SK-N-SH (cell line): Measurements from ENCODE around the gene CFAP20DC. TPM values are rescaled to one million over a fixed set of nuclear protein-coding genes. Genes with fewer than 3 reads are reported as not detected.

Source experiments
- CTCF ChIA-PET: fragments of 300-600, 350-600 bp; formaldehyde crosslinking; extraction: SDS; loops from one replicate; lab custom pipeline; 2021; lab: Yijun Ruan, JAX
- POLR2A ChIA-PET: fragments of 350-600 bp; sonication (Branson Sonifier 250); formaldehyde crosslinking; extraction: SDS; loops from one replicate; lab custom pipeline; 2020; ENCODE audit warnings: antibody characterized with exemption, inconsistent platforms; lab: Yijun Ruan, JAX
- DNase-seq: peaks from one replicate; pipeline ENCODE4 v3.0.0; 2012
- H2AFZ ChIP-seq: fragments of 200-600 bp; sonication (generic); 2 replicates; pipeline ENCODE4 v1.8.1; 2016; ENCODE audit warnings: antibody characterized with exemption, mild to moderate bottlenecking, low read depth
- H3F3A ChIP-seq: fragments of 200-600 bp; sonication (generic); replicated peaks from 2 replicates; pipeline ENCODE3; 2016; ENCODE audit warnings: antibody characterized with exemption, mild to moderate bottlenecking; ENCODE audit not compliant: insufficient read depth
- H3K27ac ChIP-seq, 2 experiments: fragments of 200-500 bp in 1 of 2; fragments of 200-600 bp in 1 of 2; sonication (Bioruptor generic) in 1 of 2; sonication (generic), shearing (Covaris generic) in 1 of 2; 2 replicates each; pipeline versions ENCODE4 v1.5.1 to v1.6.1; 2014 to 2016; ENCODE audit warnings: low read depth in 2 of 2, inconsistent platforms in 1 of 2, low read length in 1 of 2, mild to moderate bottlenecking in 1 of 2, mixed read lengths in 1 of 2
- H3K27me3 ChIP-seq: fragments of 200-600 bp; sonication (generic), shearing (Covaris generic); 2 replicates; pipeline ENCODE4 v1.6.1; 2016; ENCODE audit warnings: mixed run types; ENCODE audit not compliant: insufficient read depth
- H3K36me3 ChIP-seq, 2 experiments: fragments of 200-500 bp in 1 of 2; fragments of 200-600 bp in 1 of 2; sonication (Bioruptor generic) in 1 of 2; sonication (generic) in 1 of 2; replicated peaks in 1 of 2; 2 replicates each; pipeline versions ENCODE3 to v1.5.1; 2014 to 2016; ENCODE audit warnings: low read length in 1 of 2, mild to moderate bottlenecking in 1 of 2; ENCODE audit not compliant: insufficient read depth in 2 of 2, control insufficient read depth in 1 of 2
- H3K4me1 ChIP-seq, 2 experiments: fragments of 200-500 bp in 1 of 2; fragments of 200-600 bp in 1 of 2; sonication (Bioruptor generic) in 1 of 2; sonication (generic), shearing (Covaris generic) in 1 of 2; 2 replicates each; pipeline versions ENCODE4 v1.5.1 to v1.6.1; 2014 to 2016; ENCODE audit warnings: low read depth in 1 of 2, low read length in 1 of 2, mixed run types in 1 of 2; ENCODE audit not compliant: insufficient read depth in 2 of 2, control insufficient read depth in 1 of 2
- H3K4me2 ChIP-seq: fragments of 200-600 bp; sonication (generic), shearing (Covaris generic); 2 replicates; pipeline ENCODE4 v1.6.1; 2017; ENCODE audit warnings: mixed run types
- H3K4me3 ChIP-seq, 2 experiments: fragments of 200-500 bp in 1 of 2; fragments of 200-600 bp in 1 of 2; sonication (Bioruptor generic) in 1 of 2; sonication (generic), shearing (Covaris generic) in 1 of 2; 2 replicates each; pipeline versions ENCODE4 v1.5.1 to v1.8.1; 2014 to 2016; ENCODE audit warnings: low read depth in 2 of 2, inconsistent platforms in 1 of 2, low read length in 1 of 2, mild to moderate bottlenecking in 1 of 2, mixed read lengths in 1 of 2, moderate library complexity in 1 of 2
- H3K79me2 ChIP-seq: fragments of 200-600 bp; sonication (generic); 2 replicates; pipeline ENCODE4 v1.8.1; 2017; ENCODE audit warnings: mild to moderate bottlenecking; ENCODE audit not compliant: insufficient read depth
- H3K9ac ChIP-seq: fragments of 200-600 bp; sonication (generic); 2 replicates; pipeline ENCODE4 v1.6.1; 2017; ENCODE audit warnings: mixed run types
- H3K9me2 ChIP-seq: fragments of 200-600 bp; sonication (generic); 2 replicates; pipeline ENCODE4 v1.6.1; 2017; ENCODE audit warnings: mixed run types
- H3K9me3 ChIP-seq: fragments of 200-600 bp; sonication (generic); 2 replicates; pipeline ENCODE4 v1.6.1; 2017; ENCODE audit warnings: mixed run types, mild to moderate bottlenecking, moderate library complexity
- H4K20me1 ChIP-seq: fragments of 200-600 bp; sonication (generic); 2 replicates; pipeline ENCODE4 v1.6.1; 2017; ENCODE audit warnings: mild to moderate bottlenecking, mixed run types; ENCODE audit not compliant: insufficient read depth
- ELF1 ChIP-seq: IDR thresholded peaks from 2 replicates; pipeline ENCODE4 v1.4.0; 2012
- EP300 ChIP-seq, 2 experiments: IDR thresholded peaks; 2 replicates each; pipeline versions ENCODE4 v1.4.0 to v1.6.1; 2012; ENCODE audit warnings: borderline replicate concordance in 1 of 2, low read depth in 1 of 2, low read length in 1 of 2
- FOSL2 ChIP-seq: IDR thresholded peaks from 2 replicates; pipeline ENCODE4 v1.4.0; 2012; ENCODE audit warnings: low read depth, mild to moderate bottlenecking, moderate library complexity, borderline replicate concordance
- GATA2 ChIP-seq: sonication (generic); formaldehyde crosslinking; IDR thresholded peaks from 2 replicates; pipeline ENCODE4 v1.5.0; 2020; ENCODE audit warnings: mild to moderate bottlenecking, missing genetic modification reagents
- JUND ChIP-seq: IDR thresholded peaks from 2 replicates; pipeline ENCODE4 v1.4.0; 2012
- MXI1 ChIP-seq: IDR thresholded peaks from 2 replicates; pipeline ENCODE4 v1.6.1; 2012; ENCODE audit warnings: mild to moderate bottlenecking, low read depth, low read length, improper control_type of control experiment
- NFIC ChIP-seq: IDR thresholded peaks from 2 replicates; pipeline ENCODE4 v1.4.0; 2012; ENCODE audit warnings: borderline replicate concordance
- POLR2AphosphoS5 ChIP-seq: IDR thresholded peaks from 2 replicates; pipeline ENCODE4 v1.6.1; 2012; ENCODE audit warnings: low read depth, low read length
- RFX5 ChIP-seq: IDR thresholded peaks from 2 replicates; pipeline ENCODE4 v1.6.1; 2012; ENCODE audit warnings: mild to moderate bottlenecking, improper control_type of control experiment, low read length
- TCF12 ChIP-seq: IDR thresholded peaks from 2 replicates; pipeline ENCODE4 v1.4.0; 2012
- WGBS: methylation state at CpG from one replicate; pipeline ENCODE4 v1.1.6; 2017; ENCODE audit warnings: low lambda C conversion rate; 5-methylcytosine and 5-hydroxymethylcytosine counted together
- polyA plus RNA-seq, 3 experiments: library from polyadenylated mRNA; depleted of rRNA; stranded (reverse); fragments of >200 nt; gene quantifications; 2 replicates each; pipeline ENCODE4 v1.2.3, GENCODE V29; 2012
- TF ChIP-seq, protein P1 (sequence below): IDR thresholded peaks from 2 replicates; pipeline ENCODE4 v1.4.0; 2012; ENCODE audit warnings: low read depth, borderline replicate concordance
- TF ChIP-seq, protein P2 (sequence below): IDR thresholded peaks from 2 replicates; pipeline ENCODE4; 2012
- TF ChIP-seq, protein P3 (sequence below): IDR thresholded peaks from 2 replicates; pipeline ENCODE4 v1.4.0; 2012; ENCODE audit warnings: low read depth
- TF ChIP-seq, protein P4 (sequence below): IDR thresholded peaks from 2 replicates; pipeline ENCODE4 v1.4.0; 2012; ENCODE audit warnings: low read depth, borderline replicate concordance

The CFAP20DC gene
- polyA plus RNA-seq, 1 of the 3 experiments (the other 2 are of a cell fraction) = 1.8 TPM

DNA sequence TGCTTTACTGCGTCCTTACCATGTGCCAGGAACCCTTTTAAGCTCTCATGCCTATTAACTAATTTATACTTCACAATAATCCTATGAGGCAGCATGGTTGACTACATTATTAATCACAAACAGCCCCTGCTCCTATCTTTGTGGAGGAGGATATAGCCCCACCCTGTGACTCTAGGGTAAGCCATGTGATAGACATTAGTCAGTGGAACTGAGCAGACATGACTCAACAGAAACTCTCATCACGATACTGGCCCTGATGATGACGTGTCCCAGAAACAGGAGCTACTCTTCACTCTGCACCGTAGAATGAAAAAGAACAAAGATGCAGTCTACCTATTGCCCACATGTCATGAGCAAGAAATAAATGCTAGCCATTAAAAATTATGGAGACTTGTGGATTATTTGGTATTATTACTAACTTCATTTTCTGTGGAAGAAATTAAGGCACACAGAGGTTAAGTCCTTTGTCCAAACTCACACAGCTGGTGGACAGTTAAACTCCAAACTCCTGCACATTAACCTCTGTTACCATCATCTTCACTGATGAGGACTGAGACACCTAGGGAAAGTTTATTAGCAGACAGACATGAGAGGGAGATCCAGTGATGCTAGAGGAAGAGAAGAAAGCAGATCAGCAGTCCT, 51.2 kb downstream of the CFAP20DC start:
- peaks cover 2 to 18% of the 10 kb centered on the region in 2 experiments; a peak in 3 of 4 replicates for H3K4me1 ChIP-seq
- TF ChIP-seq POLR2AphosphoS5 = peak; percentile 33; the same call in 1 of the 2 replicates
- TF ChIP-seq, protein P1, sequence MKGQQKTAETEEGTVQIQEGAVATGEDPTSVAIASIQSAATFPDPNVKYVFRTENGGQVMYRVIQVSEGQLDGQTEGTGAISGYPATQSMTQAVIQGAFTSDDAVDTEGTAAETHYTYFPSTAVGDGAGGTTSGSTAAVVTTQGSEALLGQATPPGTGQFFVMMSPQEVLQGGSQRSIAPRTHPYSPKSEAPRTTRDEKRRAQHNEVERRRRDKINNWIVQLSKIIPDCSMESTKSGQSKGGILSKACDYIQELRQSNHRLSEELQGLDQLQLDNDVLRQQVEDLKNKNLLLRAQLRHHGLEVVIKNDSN = peak; percentile 70; the same call in 1 of the 2 replicates
- peak; percentile 89; the same call in 1 of the 2 replicates for TF ChIP-seq FOSL2
- TF ChIP-seq, protein P2, sequence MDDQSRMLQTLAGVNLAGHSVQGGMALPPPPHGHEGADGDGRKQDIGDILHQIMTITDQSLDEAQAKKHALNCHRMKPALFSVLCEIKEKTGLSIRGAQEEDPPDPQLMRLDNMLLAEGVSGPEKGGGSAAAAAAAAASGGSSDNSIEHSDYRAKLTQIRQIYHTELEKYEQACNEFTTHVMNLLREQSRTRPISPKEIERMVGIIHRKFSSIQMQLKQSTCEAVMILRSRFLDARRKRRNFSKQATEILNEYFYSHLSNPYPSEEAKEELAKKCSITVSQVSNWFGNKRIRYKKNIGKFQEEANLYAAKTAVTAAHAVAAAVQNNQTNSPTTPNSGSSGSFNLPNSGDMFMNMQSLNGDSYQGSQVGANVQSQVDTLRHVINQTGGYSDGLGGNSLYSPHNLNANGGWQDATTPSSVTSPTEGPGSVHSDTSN = peak; percentile 82
- TF ChIP-seq GATA2 (CRISPR knock-in tag) = no peak
- peak; percentile 89 for TF ChIP-seq TCF12
- TF ChIP-seq, protein P3, sequence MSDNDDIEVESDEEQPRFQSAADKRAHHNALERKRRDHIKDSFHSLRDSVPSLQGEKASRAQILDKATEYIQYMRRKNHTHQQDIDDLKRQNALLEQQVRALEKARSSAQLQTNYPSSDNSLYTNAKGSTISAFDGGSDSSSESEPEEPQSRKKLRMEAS = peak; percentile 70; the same call in 1 of the 2 replicates
- peak; percentile 75 for TF ChIP-seq JUND
- TF ChIP-seq NFIC = peak; percentile 71; the same call in 1 of the 2 replicates
- peak in 1 of 2 experiments; percentile 87; a peak in 2 of 4 replicates for TF ChIP-seq EP300 (IDR thresholded peaks at IDR 0.05; ENCODE audit: borderline replicate concordance in 1 of 2, low read depth in 1 of 2, low read length in 1 of 2)
- TF ChIP-seq, protein P4, sequence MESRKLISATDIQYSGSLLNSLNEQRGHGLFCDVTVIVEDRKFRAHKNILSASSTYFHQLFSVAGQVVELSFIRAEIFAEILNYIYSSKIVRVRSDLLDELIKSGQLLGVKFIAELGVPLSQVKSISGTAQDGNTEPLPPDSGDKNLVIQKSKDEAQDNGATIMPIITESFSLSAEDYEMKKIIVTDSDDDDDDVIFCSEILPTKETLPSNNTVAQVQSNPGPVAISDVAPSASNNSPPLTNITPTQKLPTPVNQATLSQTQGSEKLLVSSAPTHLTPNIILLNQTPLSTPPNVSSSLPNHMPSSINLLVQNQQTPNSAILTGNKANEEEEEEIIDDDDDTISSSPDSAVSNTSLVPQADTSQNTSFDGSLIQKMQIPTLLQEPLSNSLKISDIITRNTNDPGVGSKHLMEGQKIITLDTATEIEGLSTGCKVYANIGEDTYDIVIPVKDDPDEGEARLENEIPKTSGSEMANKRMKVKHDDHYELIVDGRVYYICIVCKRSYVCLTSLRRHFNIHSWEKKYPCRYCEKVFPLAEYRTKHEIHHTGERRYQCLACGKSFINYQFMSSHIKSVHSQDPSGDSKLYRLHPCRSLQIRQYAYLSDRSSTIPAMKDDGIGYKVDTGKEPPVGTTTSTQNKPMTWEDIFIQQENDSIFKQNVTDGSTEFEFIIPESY = no peak
- no peak for TF ChIP-seq ELF1
- no peak for TF ChIP-seq MXI1
- TF ChIP-seq RFX5 = no peak
- CTCF ChIA-PET = interaction anchor here (1.0 to 2.9 kb wide), 4 partner anchors 174 to 576 kb away, joined by 3 to 9 read pairs (median 3); no protein-coding TSS in a partner anchor
- H3K4me3 ChIP-seq = no peak overlapping the region
- peak overlapping the region; percentile 43; the same call in 1 of the 2 replicates for H3K4me2 ChIP-seq
- H3K36me3 ChIP-seq = no peaks in the 10 kb centered on the region
- H3F3A ChIP-seq = peaks cover 3% of the 10 kb centered on the region
- no peaks in the 10 kb centered on the region for H3K9me2 ChIP-seq
- POLR2A ChIA-PET = no interaction called here
- DNase-seq = peak; percentile 3
- no peaks in the 10 kb centered on the region for H4K20me1 ChIP-seq
- no peaks in the 10 kb centered on the region for H3K9me3 ChIP-seq
- peak overlapping the region; percentile 38; the same call in 1 of the 2 replicates for H3K9ac ChIP-seq
- no peaks in the 10 kb centered on the region for H3K79me2 ChIP-seq
- peak overlapping the region in 1 of 2 experiments; percentile 88; a peak in 3 of 4 replicates for H3K27ac ChIP-seq
- H3K27me3 ChIP-seq = no peaks in the 10 kb centered on the region
- peak overlapping the region; percentile 29 for H2AFZ ChIP-seq
- 10% methylated on average over 4 of the region's 4 CpGs for WGBS
